Measurements from ENCODE around the gene B4GALT2. TPM values are rescaled to one million over a fixed set of nuclear protein-coding genes. Genes with fewer than 3 reads are reported as not detected.

The B4GALT2 gene
- total and polyA plus RNA-seq, 9 of the 15 experiments (the other 6 are each of a cell fraction or from before 2014, with no cell fraction given), result 1.3 to 86.8 (median 43.8) TPM

GRCh38 chr1:44030605-44031251 lies 51.7 kb downstream of the B4GALT2 start:
- Histone ChIP-seq H3K36me3 (ENCODE audit: control insufficient read depth, insufficient read depth, low read length) (no peaks in the 10 kb centered on the region; the same call in 2 of the 3 replicates), H3K79me2 (ENCODE audit: control insufficient read depth, insufficient read depth, low read length) (peaks cover 21% of the 10 kb centered on the region), H3K4me2 (ENCODE audit: insufficient read depth, low read length) (peak overlapping the region; percentile 96), H3K9me3 (replicated peaks; ENCODE audit: control insufficient read depth, insufficient read depth, low read depth, low read length) (no peaks in the 10 kb centered on the region), H3K9me1 (ENCODE audit: control insufficient read depth, insufficient read depth, low read length) (no peaks in the 10 kb centered on the region), H4K20me1 (replicated peaks; ENCODE audit: control insufficient read depth, insufficient read depth, low read length) (peaks cover 5% of the 10 kb centered on the region; the same call in 1 of the 2 replicates), H3K4me3 (peak overlapping the region; percentile 82), H3K4me1 (replicated peaks in 1 of 2; ENCODE audit: control insufficient read depth in 2 of 2, insufficient read depth in 2 of 2, low read length in 2 of 2) (peaks cover 50 to 68% of the 10 kb centered on the region in 2 experiments), H3K27me3 (ENCODE audit: control insufficient read depth in 2 of 2, insufficient read depth in 2 of 2, low read length in 2 of 2) (no peaks in the 10 kb centered on the region), H3K9ac (ENCODE audit: insufficient read depth in 1 of 2, low read depth in 2 of 2, low read length in 2 of 2) (peak overlapping the region; percentile 84 to 93), H2AFZ (ENCODE audit: low read depth, low read length) (peak overlapping the region; percentile 70), H3K27ac (ENCODE audit: extremely low read depth, low read depth, low read length) (peak overlapping the region; percentile 84)
- FAIRE-seq, result no peak
- ChIA-PET POLR2A (interaction anchor here (0.6 to 4.9 kb wide), 17 partner anchors 10 to 859 kb away, joined by 3 to 29 read pairs (median 4); partner anchors contain the start of genes CFAP57 and EBNA1BP2), CTCF (ENCODE audit: low intra/inter-chr PET ratio) (no interaction called here)
- in situ Hi-C loops (cut with MboI), result no loop called here
- intact Hi-C loops (cut with micrococcal nuclease), result no loop called here
- peak; percentile 58 to 75 (median 71) for DNase-seq (ENCODE audit: extremely low read depth in 1 of 4, low spot score in 3 of 4)
- under 1% methylated on average over 59 of the region's 66 CpGs for WGBS (ENCODE audit: insufficient coverage, low coverage, missing lambda C conversion rate)
- BruUV-seq (replicated peaks), result TSS peak; percentile 28
- ATAC-seq, result peak; percentile 62
- TF ChIP-seq NEUROD1 (IDR thresholded peaks at IDR 0.05; ENCODE audit: borderline replicate concordance, low read depth, low read length, partially characterized antibody) (peak; percentile 35), NUFIP1 (IDR thresholded peaks at IDR 0.05; ENCODE audit: partially characterized antibody) (no peak), NFATC3 (IDR thresholded peaks at IDR 0.05) (no peak), NFIX (CRISPR knock-in tag; IDR thresholded peaks at IDR 0.05; ENCODE audit: low read depth) (no peak), ZNF766 (CRISPR knock-in tag; conservative IDR thresholded peaks at IDR 0.05) (no peak), CTCFL (IDR thresholded peaks at IDR 0.05; ENCODE audit: borderline replicate concordance, insufficient read depth, low read depth, low read length, poor library complexity, severe bottlenecking) (peak; percentile 52), FOXM1 (IDR thresholded peaks at IDR 0.05; ENCODE audit: low read depth) (no peak), FOXM1 (CRISPR knock-in tag; IDR thresholded peaks at IDR 0.05; ENCODE audit: low read depth) (peak; percentile 56; the same call in 1 of the 2 replicates), OTX1 (CRISPR knock-in tag; IDR thresholded peaks at IDR 0.05) (peak; percentile 38; the same call in 1 of the 2 replicates), ZNF764 (CRISPR knock-in tag; IDR thresholded peaks at IDR 0.05; ENCODE audit: low read depth) (no peak), NONO (IDR thresholded peaks at IDR 0.05; ENCODE audit: low read depth in 2 of 2, low read length in 1 of 2) (0 out of 4 replicates have a peak, but pooled peaks of 1 of the 2 experiments have one; percentile 53)
- TF ChIP-seq, protein P1, sequence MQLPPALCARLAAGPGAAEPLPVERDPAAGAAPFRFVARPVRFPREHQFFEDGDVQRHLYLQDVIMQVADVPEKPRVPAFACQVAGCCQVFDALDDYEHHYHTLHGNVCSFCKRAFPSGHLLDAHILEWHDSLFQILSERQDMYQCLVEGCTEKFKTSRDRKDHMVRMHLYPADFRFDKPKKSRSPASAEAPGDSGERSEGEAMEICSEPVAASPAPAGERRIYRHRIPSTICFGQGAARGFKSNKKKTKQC (CRISPR knock-in tag; IDR thresholded peaks at IDR 0.05), result peak; percentile 53
- TF ChIP-seq, protein P2, sequence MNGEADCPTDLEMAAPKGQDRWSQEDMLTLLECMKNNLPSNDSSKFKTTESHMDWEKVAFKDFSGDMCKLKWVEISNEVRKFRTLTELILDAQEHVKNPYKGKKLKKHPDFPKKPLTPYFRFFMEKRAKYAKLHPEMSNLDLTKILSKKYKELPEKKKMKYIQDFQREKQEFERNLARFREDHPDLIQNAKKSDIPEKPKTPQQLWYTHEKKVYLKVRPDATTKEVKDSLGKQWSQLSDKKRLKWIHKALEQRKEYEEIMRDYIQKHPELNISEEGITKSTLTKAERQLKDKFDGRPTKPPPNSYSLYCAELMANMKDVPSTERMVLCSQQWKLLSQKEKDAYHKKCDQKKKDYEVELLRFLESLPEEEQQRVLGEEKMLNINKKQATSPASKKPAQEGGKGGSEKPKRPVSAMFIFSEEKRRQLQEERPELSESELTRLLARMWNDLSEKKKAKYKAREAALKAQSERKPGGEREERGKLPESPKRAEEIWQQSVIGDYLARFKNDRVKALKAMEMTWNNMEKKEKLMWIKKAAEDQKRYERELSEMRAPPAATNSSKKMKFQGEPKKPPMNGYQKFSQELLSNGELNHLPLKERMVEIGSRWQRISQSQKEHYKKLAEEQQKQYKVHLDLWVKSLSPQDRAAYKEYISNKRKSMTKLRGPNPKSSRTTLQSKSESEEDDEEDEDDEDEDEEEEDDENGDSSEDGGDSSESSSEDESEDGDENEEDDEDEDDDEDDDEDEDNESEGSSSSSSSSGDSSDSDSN (IDR thresholded peaks at IDR 0.05; ENCODE audit: borderline replicate concordance in 1 of 2, low read depth in 2 of 2, low read length in 2 of 2), result peak in 1 of 2 experiments; percentile 72; a peak in 1 of 4 replicates
- TF ChIP-seq, protein P3, sequence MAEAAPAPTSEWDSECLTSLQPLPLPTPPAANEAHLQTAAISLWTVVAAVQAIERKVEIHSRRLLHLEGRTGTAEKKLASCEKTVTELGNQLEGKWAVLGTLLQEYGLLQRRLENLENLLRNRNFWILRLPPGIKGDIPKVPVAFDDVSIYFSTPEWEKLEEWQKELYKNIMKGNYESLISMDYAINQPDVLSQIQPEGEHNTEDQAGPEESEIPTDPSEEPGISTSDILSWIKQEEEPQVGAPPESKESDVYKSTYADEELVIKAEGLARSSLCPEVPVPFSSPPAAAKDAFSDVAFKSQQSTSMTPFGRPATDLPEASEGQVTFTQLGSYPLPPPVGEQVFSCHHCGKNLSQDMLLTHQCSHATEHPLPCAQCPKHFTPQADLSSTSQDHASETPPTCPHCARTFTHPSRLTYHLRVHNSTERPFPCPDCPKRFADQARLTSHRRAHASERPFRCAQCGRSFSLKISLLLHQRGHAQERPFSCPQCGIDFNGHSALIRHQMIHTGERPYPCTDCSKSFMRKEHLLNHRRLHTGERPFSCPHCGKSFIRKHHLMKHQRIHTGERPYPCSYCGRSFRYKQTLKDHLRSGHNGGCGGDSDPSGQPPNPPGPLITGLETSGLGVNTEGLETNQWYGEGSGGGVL (CRISPR knock-in tag; IDR thresholded peaks at IDR 0.05), result no peak

Measured in K562 (cell line).